Measurements from ENCODE around the gene MRPL52.

- TF ChIP-seq, protein P1, sequence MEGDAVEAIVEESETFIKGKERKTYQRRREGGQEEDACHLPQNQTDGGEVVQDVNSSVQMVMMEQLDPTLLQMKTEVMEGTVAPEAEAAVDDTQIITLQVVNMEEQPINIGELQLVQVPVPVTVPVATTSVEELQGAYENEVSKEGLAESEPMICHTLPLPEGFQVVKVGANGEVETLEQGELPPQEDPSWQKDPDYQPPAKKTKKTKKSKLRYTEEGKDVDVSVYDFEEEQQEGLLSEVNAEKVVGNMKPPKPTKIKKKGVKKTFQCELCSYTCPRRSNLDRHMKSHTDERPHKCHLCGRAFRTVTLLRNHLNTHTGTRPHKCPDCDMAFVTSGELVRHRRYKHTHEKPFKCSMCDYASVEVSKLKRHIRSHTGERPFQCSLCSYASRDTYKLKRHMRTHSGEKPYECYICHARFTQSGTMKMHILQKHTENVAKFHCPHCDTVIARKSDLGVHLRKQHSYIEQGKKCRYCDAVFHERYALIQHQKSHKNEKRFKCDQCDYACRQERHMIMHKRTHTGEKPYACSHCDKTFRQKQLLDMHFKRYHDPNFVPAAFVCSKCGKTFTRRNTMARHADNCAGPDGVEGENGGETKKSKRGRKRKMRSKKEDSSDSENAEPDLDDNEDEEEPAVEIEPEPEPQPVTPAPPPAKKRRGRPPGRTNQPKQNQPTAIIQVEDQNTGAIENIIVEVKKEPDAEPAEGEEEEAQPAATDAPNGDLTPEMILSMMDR (IDR thresholded peaks at IDR 0.05), result no peak
- no peak for TF ChIP-seq POLR2A (IDR thresholded peaks at IDR 0.05)
These were observed 12.1 kb downstream of the MRPL52 start for GRCh38 chr14:22841769-22842168.

Measured in lower leg skin (tissue), 3 donors.